ENCODE data around the gene ZSCAN22.
"Not testable (repeated sequence)": the region's sequence is repeated elsewhere in the genome, so short reads cannot be mapped to it uniquely, and the experiment has no call there.

ZSCAN22 gene

DNA sequence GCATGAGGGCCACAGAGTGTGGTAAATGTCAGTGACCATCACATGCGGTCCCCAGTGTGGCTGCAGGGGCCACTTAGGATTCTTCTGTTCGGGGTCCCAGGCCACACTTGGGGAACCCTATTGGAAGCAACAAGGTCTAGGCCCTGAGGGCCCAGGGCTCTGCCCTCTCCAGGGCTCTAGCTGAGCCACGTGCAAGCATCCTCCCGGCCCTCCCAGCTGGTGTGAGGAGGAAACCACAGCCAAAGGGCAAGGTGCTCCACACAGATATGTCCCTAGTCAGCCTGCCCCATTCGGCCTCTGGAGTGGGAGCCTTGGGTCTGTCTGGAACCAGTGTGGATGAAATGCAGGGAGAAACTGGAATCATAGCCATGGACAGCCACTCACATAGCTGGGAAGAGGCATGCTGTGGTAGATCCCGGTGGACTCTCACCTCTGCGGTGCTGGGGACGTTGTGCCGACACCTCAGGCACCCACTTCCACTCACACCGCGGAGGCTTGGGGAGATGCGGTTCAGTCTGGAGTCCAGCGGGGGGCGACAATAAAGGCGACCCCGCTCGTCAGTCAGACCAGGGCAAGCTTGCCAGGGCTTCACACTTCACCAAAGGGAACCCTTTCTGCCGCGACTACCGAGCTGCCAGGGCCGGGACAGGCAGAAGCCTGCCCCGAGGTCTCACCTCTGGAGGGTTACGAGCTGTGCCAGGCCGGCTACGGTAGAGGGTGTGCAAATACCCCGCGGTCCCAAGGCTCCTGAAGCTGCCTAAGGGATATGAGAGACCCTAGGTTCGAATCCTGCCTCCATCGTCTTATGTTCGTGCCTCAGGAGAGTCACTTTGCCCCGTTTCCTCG lies 40.0 kb downstream of the ZSCAN22 start:
- TF ChIP-seq, protein P1, sequence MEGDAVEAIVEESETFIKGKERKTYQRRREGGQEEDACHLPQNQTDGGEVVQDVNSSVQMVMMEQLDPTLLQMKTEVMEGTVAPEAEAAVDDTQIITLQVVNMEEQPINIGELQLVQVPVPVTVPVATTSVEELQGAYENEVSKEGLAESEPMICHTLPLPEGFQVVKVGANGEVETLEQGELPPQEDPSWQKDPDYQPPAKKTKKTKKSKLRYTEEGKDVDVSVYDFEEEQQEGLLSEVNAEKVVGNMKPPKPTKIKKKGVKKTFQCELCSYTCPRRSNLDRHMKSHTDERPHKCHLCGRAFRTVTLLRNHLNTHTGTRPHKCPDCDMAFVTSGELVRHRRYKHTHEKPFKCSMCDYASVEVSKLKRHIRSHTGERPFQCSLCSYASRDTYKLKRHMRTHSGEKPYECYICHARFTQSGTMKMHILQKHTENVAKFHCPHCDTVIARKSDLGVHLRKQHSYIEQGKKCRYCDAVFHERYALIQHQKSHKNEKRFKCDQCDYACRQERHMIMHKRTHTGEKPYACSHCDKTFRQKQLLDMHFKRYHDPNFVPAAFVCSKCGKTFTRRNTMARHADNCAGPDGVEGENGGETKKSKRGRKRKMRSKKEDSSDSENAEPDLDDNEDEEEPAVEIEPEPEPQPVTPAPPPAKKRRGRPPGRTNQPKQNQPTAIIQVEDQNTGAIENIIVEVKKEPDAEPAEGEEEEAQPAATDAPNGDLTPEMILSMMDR (IDR thresholded peaks at IDR 0.05; ENCODE audit: low read depth, low read length, missing control alignments) = no peak
- no peak overlapping the region for H3K4me3 ChIP-seq (ENCODE audit: low read depth, low read length)
- DNase-seq (ENCODE audit: low read depth) = no peak

DNA sequence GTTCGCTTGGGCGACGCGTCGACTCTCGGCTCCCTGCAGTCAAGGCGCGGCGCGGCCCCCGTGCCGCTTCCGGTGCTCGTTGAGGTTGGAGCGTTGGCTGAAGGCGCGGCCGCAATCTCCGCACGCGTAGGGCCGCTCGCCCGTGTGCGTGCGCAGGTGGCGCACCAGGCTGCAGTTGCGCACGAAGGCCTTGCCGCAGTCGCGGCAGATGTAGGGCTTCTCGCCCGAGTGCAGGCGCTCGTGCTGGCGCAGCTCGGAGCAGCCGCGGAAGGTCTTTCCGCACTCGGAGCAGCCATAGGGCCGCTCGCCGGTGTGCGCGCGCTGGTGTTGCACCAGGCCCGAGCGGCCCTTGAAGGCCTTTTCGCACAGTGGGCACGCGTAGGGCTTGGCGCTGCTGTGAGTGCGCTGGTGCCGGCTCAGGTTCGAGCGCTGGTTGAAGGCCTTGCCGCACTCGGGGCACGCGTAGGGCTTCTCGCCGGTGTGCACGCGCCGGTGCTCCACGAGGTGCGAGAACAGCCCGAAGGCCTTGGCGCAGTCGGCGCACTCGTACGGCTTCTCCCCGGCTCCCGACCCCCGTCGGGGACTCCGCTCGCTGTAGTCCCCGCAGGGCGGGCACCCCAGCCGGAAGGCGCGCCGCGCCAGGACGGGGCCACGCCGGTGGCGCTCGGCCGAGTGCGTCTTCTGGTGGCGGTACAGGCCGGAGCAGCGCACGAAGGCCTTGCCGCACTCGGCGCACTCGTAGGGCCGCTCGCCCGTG lies 41.1 kb downstream of the ZSCAN22 start:
- TF ChIP-seq, protein P1 (IDR thresholded peaks at IDR 0.05; ENCODE audit: low read depth, low read length, missing control alignments) = no peak
- no peak for DNase-seq (ENCODE audit: low read depth)
- H3K4me3 ChIP-seq (ENCODE audit: low read depth, low read length) = no peak overlapping the region

DNA sequence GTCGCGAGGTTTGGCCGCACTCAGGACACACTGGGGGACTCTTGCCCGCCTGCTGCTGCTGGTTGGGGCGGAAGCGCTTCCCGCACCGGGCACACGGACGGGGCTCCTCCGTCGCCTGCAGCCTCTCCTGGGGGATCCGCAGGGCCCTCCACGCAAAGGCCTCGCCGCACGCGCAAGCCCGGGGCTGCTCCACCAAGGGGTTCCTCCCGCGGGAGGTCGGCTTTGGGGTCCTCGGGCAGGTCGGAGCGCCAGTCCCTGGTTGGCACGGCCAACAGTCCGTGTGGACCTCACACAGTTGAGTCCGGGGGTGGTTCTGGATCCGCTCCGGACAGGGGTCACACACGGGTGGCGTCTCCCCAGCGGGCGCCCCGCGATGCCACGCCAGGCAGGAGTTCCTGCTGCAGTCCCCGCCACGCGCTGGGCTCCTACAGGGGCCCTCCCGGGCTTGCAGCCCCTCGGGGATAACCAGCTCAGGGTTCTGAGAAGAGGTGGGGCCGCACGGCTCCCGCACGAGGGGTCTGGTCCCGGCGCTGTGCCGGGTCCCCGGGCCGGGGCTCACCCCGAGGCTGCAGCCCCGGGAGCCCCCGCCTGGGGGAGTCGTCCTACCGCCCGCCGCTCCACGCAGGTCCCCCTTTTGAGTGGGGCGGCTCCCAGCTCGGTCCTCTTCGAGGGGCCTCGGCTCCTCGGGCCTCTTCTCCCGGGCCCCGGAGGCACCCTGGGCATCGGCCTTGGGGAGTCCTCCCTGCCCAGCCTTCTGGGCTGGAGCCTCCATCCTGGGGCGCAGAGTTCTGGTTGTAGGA lies 42.0 kb downstream of the ZSCAN22 start:
- no peak for DNase-seq (ENCODE audit: low read depth)
- TF ChIP-seq, protein P1 (IDR thresholded peaks at IDR 0.05; ENCODE audit: low read depth, low read length, missing control alignments) = no peak
- no peak overlapping the region for H3K4me3 ChIP-seq (ENCODE audit: low read depth, low read length)

DNA sequence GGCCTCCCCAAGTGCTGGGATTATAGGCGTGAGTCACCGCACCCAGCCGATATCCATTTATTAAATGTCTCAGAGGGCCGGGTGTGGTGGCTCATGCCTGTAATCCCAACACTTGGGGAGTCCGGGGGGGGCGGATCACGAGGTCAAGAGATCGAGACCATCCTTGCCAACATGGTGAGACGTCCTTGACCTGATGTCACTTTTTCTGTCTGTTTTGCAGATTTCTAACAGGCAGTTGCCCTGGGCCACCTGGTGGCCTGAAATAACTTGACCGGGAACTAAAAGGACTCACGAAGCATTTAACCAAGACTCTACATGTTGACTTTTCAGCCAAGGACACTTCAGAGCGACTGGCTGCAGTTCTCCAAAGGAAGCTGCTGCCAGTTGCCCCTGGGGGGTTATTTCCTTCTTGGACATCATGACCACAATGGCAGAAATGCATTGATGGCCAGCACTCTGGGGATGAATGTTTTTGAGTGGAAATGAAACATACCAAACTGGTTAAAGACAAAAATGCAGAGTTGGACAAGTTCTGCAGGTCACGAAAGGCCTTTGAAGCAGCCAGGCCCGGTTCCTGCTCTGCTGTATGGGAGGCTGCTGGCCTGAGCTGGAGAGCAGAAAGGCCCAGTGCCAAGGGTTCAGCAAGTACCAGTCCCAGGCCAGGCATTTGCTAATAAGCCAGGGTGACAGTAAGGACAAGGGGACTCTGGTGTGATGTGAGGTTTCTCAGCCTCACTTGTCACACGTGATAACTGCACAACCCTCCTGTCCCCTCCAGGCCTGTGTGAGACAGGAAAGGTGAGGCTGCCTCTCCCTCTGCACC lies 45.7 kb downstream of the ZSCAN22 start:
- TF ChIP-seq, protein P1 (IDR thresholded peaks at IDR 0.05; ENCODE audit: low read depth, low read length, missing control alignments) = peak; percentile 19
- DNase-seq (ENCODE audit: low read depth) = no peak
- no peak overlapping the region for H3K4me3 ChIP-seq (ENCODE audit: low read depth, low read length)

DNA sequence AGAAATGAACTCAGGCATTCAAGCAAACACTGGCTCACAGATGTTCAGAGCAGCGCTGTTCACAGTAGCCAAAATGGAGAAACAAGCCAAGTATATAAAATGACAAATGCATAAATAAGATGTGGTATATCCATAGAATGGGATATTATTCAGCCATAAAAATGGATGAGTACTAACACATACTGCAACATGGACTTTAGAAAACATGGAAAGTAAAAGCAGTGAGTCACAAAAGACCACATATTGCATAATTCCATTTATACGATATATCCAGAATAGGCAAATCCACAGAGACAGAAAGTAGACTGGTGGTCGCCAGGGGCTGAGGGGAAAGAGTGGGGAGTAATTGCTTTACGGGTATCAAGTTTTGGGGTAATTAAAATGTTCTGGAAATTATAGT lies 47.4 kb downstream of the ZSCAN22 start:
- no peak for DNase-seq (ENCODE audit: low read depth)
- TF ChIP-seq, protein P1 (IDR thresholded peaks at IDR 0.05; ENCODE audit: low read depth, low read length, missing control alignments) = no peak

DNA sequence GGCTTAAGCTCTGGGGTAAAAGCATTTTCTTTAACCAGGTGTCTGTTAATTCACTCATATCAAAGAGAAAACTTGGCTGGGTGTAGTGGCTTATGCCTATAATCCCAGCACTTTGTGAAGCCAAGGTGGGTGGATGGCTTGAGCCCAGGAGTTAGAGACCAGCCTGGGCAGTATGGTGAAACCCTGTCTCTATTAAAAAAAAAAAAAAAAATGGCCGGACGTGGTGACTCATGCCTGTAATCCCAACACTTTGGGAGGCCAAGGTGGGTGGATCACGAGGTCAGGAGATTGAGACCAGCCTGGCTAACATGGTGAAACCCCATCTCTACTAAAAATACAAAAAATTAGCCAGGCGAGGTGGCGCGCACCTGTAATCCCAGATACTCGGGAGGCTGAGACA lies 49.9 kb downstream of the ZSCAN22 start:
- not testable (repeated sequence) for H3K4me3 ChIP-seq (ENCODE audit: low read depth, low read length); DNase-seq (ENCODE audit: low read depth)

More for the DNA sequence above, 47.4 kb downstream of the ZSCAN22 start:
- H3K4me3 ChIP-seq (ENCODE audit: low read depth, low read length) = no peak overlapping the region
